Measurements from ENCODE around the gene CNTNAP2.

Gene CNTNAP2

DNA sequence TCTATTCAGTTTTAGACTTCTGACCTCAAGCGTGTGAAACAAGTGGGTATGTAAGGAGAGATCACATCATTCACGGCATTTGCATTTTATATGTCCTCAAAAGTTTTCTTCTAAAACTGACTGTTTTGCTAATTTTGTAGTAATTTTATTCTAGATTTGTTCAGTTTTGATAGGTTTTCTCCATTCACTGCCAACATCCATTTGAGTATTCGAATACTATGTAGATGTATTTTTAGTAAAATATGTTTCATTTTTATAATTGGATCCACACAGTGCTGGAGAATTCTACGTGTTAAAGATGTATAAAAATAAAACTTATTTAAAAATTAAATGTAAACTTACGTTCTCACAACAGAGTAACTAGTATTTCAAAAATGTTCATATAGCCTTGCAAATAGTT is 503.0 kb downstream of the CNTNAP2 start:
- DNase-seq (ENCODE audit: low spot score) = no peak

DNA sequence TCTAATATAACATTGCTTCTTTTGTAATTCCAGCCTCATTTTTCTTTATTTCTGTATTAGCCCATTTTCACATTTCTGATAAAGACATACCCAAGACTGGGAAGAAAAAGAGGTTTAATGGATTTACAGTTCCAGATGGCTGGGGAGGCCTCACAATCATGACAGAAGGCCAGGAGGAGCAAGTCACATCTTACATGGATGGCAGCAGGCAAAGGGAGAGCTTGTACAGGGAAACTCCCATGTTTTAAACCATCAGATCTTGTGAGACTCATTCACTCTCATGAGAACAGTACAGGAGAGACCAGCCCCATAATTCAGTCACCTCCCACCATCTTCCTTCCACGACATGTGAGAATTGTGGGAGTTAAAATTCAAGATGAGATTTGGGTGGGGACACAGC is 510.3 kb downstream of the CNTNAP2 start:
- no peak for DNase-seq (ENCODE audit: low spot score)

DNA sequence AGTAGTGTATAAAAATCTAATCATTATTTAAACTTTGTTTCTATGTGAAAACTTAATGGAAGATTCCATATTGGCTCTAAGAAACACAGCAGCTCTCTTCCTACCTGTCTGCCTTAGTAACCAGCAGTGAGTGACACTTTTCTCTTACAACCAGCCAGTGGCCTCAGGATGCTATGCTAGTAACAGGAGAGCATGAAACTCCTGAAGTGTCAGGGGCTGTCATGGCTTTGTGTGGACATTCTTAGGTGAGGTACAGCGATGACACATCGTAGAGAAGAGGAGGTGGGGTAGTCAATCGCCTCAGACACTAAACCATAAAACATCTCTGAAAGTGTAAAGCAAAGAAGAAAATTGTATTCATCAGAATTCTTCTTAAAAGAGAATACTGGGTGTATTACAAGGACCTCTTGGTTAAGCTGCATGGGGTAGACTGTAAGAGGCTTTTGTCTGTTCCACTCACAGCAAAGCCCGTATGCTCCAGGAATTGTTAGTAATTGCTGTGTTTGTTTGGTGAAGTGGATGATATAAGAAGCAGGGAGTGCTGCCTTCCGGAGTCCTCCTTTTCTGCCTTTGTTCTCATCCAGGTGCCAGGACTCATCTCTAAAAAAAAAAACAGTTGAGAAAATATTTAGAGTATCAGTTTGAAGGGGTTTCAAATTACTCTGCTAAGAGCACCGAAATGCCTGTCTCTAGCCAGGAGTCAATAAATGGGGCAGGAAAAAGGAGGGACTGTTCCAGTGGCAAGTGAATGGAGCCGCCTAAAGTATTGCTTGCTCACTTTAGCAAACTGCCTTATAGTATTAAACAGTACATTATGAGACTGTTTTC is 518.8 kb downstream of the CNTNAP2 start:
- DNase-seq (ENCODE audit: low spot score) = no peak

DNA sequence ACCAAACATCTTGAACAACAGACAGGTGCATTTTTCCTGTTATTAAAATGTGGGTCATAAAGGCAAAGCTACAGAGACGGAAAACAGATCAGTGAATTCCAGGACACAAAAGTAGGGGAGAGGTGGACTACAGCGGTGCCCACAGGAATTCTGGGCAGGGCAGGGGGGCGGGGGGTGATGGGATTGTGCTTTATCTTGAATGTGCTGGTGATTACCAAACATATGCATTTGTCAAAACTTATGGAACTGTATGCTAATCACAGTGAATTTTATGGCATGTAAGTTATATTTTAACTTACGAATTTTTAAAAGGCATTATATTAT is 519.4 kb downstream of the CNTNAP2 start:
- DNase-seq (ENCODE audit: low spot score) = no peak

DNA sequence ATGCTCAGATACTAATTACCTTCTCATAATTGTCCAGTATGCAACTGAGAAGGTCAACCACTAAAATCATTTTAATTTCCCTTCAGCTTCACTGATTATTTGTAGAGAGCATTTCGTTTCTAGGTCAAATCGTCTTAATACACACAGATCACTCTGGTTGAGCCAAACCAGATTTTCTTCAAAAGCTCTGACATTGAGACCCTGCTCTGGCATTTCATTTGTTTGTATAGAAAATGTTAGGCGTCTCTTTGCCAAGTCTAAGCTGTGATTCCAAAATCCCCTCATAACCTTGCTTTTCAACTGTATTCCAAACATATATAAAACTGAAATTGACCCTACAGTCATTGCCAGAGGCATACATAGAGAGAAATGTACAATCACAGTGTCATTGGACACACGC is 520.0 kb downstream of the CNTNAP2 start:
- DNase-seq (ENCODE audit: low spot score) = no peak

DNA sequence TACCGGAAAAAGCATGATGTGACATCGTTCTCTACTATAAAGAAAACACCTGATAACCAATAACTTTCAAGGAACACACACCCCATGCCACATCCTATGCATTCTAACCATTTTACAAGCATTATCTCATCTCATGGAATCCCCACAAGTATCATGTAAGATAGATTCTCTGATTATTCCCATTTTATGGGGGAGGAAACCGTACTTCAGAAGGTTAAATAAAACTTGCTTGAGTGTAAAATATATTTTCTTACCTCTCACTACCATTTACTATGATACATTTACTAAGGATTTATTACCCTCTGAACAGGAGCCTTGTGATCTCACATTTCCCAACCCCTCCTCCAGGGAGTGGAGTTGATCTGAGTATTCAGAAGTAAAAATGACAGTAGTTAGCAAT is 522.7 kb downstream of the CNTNAP2 start:
- DNase-seq (ENCODE audit: low spot score) = no peak

DNA sequence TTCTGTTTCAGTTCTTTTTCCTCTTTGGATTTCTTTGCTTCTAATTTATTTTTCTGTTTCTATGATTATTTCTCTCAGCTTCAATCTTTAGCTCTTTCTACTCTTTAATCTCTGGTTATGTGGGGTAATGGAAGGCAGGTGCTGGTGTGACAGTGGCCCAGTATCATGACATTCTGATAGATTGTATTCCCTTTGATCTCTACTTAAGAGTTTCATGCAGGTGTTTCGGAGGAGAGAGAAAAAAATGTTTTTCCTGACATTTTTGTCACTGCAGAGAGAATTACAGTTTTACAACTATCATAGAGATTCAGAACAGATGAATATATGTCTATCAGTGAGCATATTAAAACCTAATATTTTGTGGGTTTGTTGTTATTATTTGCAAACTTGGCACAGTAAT is 524.9 kb downstream of the CNTNAP2 start:
- DNase-seq (ENCODE audit: low spot score) = no peak

DNA sequence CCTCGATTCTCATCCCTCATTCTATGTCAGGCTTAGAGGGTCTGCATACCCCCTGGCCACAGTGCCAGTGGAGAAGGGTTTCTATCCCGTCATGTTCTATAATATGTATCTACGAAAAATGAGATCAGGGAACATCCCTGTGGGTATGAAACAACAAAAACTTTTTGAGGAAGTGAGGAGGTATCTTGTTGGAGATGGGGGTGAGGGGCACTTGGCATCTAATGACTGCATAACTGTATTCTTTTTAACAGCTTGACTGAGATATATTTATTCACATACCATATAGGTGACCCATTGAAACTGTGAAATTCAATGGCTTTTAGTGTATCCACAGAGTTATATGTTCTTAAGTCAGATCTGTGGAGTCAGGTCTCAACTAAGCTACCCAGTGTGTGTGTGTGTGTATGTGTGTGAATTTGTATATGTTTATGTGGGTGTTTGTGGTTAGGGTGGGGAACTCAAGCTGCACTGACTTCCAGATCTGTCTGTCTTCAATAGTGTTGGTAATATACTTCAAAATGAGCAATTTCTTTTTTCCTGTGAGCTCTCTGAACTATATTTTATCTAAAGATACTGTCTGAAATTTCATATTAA is 528.9 kb downstream of the CNTNAP2 start:
- DNase-seq (ENCODE audit: low spot score) = no peak

DNA sequence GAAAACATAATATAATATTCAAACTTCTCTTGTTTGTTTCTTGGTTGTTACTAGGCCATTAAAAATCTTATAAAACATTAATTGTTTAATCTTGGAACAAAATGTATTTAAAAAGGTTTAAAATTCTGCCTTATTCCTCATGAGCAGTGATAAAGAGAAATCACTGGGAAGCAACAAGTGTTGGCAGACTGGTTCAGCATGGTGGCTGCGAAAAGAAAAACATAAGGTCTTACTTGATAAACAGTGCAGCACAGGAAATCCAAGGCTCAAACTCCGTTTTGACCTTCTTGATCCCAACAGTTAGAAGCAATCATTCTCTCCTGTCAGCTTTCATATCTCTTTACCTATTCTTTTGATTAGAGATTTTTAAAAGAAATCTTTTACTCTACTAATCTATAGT is 530.8 kb downstream of the CNTNAP2 start:
- no peak for DNase-seq (ENCODE audit: low spot score)

DNA sequence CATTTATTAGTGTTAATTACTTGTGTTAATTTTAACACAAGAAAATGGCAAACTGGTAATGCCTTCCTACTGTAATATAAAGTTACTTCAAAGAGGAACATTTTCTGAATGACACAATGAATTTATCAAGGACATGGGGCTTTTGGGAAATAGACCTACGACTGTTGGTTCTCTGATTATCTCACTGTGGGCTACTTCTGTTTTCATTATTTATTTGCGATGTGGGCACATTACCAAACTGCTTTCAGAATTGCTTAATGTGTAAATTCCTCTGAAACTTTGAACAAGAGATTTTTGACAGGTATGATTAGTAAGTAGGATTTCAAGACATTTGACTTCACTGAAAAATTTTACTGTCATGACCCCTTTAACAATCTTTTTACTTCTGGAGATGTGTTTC is 535.6 kb downstream of the CNTNAP2 start:
- DNase-seq (ENCODE audit: low spot score) = no peak

DNA sequence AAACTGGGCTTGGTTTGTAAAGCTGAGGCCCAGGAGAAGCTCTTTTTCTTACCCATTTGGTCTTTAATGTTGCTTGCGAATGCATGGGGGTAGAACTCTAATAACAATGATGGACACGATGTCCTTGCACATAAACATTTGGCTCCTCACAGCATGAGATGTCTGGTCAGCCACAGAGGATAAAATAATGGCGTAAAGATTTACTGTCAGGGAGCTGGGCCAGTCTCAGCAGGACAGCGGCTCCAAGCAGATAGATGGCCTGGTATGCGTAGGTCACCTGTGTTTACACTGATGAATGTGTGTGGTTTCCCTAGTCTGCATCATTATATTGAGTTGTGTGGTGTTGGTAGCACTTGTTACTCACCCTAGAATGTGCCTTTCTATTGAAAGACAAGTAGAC is 537.4 kb downstream of the CNTNAP2 start:
- DNase-seq (ENCODE audit: low spot score) = no peak

DNA sequence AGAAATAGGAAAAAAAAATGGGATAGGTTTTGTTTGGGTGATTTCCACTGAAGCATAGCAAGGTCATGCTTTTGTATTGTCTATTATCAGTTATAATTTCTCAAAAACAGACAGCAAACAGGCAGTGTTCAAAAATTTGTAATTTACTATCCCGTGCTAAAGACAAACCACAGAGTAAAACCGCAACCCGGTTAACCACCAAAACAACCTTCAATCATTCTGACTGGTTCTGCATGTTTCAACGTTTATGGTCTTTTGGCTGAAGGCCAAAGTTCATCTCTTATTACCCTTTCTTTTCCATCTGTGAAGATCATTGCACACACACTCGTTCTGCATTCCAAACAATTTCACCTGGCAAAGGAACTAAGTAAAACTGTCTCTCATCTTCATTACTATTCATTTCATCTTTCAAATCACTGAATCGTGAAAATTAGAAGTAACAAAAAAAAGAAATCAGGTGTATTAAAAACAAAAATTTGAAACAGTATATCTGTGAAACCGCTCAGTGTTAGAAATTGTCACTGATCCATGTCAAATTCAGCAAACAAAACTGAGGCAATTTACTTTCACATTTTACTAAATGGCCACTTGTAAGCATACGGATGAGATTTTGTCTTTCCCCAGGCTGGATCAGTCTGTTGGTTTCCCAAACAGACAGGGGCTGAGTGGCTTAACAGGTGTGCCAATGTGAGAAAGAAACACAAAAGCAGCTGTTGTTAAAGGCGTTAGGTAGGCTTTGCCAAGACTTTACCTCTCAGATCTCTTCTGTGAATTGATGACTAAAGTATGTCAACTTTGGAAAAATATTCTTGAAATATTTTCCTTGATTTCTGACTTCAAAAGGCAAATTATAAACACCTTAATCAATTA is 539.6 kb downstream of the CNTNAP2 start:
- DNase-seq (ENCODE audit: low spot score) = no peak

DNA sequence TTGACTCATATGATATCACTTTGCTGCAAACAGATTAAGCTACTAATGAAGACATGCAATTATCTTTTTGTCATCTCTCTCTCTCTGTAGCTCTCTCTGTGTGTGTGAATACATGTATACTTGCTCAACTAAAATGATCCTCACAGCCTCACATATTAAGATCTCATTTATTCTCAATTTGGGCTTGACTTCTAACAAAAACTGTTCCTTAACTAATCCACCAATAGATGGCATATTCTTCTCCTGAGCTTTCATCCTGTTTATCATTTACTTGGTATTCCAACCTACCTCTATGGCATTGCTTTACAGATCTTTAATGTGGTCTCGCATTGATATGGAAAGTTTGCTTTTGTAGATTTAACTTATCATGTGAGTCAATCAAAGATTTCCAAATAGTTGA is 540.4 kb downstream of the CNTNAP2 start:
- DNase-seq (ENCODE audit: low spot score) = no peak

DNA sequence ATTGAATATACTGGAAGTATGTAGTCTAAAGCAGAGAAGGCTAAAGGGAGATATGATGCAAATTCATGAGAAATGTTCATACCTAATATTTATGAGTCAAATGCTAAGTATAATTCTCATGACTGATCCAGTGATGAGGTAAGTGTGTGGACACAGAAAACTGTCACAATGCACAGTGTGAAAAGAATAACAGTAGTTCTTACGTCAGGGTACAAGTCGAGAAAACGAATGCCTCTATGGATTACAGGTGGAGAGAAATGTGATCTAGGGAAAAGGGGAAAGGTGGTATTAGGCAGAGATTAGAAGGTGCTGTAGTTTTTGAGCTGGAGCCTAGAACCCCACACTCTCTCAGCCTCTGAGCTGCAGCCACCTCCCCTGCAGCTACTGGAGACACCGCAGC is 542.0 kb downstream of the CNTNAP2 start:
- no peak for DNase-seq (ENCODE audit: low spot score)

DNA sequence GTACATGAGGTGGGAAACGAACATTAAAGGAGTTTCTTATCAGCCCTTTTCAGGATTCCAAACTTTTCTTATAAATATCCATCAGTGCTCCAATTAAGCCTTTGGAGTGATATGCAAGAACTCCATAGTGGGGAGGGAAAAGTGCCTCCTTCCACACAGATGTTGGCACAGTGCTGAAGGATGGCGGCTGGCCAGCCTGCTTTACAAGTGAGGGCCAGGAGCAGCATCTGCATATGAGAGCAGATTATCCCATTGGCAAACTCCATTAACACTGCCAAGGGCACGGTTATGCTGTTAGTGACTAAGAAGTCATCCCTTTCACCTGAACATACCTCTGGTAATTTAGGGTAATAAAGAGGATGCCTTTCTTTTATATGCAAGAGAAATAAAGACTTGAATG is 543.1 kb downstream of the CNTNAP2 start:
- DNase-seq (ENCODE audit: low spot score) = no peak

DNA sequence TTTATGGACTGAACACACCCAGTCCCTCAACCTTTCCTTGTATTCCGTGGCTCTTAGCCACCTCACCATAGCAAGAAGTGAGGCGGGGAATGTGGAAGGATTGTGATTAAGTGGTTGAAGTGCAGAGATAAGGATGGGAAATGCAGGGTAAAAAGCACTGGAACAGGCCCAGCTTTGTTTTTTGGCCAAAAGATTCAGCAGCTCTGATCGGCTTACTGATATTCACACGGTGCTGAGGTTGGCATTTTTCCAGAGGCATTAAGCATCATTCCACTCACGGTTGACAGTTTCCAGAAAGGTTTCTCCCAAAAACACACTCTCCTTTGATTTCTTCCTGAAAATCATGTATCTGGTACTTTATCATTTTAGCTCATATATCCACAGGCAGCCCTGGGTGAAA is 544.2 kb downstream of the CNTNAP2 start:
- no peak for DNase-seq (ENCODE audit: low spot score)

DNA sequence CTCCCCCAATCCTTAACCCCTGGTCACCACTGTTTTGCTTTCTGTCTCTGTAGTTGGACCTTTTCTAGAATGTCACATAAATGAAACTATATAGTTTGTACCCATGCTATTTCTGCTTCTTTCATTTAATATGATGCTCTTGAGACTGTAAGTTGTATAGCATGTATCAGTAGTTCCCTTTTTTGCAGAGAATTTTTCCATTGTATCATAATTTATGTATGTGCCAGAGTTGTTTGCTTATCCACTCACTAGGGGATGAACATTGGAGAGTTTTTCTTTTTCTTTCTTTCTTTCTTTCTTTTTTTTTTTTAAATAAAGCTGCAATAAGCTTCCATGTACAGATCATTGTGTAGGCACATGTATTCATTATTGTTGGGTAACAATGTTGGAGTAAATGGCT is 544.8 kb downstream of the CNTNAP2 start:
- DNase-seq (ENCODE audit: low spot score) = no peak

DNA sequence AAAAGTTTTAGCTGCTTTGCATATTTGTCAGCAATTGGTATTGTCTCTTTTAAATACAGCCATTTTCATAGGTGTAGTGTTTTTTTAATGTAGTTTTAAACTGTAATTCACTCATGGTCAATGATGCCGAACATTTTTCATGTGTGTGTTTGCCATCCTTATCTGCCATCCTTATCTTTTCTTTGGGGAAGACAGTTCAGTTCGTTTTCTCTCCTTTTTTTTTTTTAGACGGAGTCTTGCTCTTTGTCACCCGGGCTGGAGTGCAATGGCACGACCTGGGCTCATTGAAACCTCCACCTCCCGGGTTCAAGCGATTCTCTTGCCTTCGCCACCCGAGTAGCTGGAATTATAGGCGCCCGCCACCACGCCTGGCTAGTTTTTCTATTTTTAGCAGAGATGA is 545.3 kb downstream of the CNTNAP2 start:
- DNase-seq (ENCODE audit: low spot score) = no peak

DNA sequence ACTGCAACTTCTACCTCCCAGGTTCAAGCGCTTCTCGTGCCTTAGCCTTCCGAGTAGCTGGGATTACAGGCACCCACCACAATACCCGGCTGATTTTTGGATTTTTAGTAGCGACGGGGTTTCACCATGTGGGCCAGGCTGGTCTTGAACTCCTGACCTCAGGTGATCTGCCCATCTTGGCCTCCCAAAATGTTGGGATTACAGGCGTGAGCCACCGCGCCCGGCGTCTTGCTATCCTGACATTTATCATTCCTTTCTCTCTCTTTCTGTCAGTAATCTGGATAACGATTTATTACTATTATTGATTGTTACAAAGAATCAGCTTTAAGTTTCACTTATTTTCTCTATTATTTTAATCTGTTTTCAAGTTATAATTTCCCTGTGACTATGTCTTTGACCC is 548.4 kb downstream of the CNTNAP2 start:
- DNase-seq (ENCODE audit: low spot score) = no peak

DNA sequence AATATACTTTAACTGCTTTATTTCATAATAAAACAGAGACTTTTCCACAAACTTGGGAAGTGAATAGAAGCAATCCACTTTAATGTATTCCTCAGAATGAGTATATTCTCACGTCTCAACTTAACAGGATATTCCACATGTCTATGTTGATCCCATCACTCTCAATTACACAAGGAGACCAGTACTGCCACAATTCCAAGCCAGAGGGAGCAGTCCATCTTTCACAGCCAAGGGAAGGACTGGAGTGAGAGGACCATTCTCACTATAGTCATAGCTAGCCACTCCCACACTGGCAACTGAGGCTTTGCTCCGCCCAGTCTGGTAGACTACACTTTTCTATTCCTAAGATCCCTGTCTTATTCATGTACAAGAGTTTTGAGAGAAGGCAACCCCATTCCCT is 553.9 kb downstream of the CNTNAP2 start:
- no peak for DNase-seq (ENCODE audit: low spot score)

DNA sequence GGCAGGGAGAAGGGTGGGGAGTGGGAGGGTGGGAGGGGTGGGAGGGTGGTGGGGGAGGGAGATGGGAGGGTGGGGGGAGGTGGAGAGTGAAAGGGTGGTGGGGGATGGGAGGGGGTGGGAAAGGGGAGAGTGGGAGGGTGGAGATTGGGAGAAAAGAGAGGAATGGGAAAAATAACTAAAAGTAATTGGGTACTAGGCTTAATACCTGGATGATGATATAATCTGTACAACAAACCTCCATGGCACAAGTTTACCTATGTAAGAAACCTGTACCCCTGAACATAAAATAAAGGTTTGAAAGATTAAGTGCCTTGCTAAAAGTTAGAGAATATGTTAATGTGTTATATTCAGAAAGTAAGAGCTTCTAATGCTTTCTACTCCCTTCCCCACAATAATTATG is 564.9 kb downstream of the CNTNAP2 start:
- no peak for DNase-seq (ENCODE audit: low spot score)

DNA sequence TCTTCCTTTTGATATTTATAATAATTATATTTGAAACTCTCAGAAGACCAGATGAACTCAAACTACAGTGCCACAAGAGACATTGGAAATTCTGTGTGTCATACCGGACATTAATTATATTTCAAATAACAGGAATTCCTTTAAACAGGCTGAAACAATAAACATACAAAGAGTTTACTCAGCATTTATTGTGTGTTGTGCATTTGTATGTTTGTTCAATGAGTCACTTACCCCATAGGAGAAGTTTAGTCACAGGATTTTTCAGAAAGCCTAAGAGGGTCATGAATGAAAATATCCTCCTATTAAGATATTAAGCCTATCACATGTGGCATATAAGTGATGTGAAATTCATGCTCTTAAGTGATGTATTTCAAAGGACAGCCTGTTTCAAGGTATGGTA is 566.8 kb downstream of the CNTNAP2 start:
- no peak for DNase-seq (ENCODE audit: low spot score)

DNA sequence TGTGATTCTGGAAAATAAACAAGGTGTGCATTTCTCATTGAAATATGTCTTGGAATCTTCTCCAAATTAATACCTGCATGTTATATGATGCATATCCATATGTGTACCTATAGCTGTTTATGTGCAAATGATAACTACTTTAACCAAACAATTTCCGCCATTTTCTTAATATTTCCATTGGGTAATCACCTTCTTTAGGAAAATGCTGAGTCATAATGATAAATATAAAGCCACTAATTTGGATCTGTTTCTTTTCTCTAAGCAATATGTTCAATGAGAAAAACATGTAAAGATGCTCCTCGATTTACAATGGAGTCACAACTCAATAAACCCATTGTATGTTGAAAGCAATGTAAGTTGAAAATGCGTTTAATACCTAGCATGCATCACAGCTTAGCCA is 574.4 kb downstream of the CNTNAP2 start:
- no peak for DNase-seq (ENCODE audit: low spot score)

Measured in hepatic stellate cell (primary cell).